Fibroblast of skin of abdomen (primary cell): Measurements from ENCODE around the gene SPIRE1.
"Not testable (repeated sequence)": the region's sequence is repeated elsewhere in the genome, so short reads cannot be mapped to it uniquely, and the experiment has no call there.

Experiments used
- DNase-seq: peaks from one replicate; pipeline ENCODE4 v3.0.0-alpha.2; 2013

The SPIRE1 gene

DNA sequence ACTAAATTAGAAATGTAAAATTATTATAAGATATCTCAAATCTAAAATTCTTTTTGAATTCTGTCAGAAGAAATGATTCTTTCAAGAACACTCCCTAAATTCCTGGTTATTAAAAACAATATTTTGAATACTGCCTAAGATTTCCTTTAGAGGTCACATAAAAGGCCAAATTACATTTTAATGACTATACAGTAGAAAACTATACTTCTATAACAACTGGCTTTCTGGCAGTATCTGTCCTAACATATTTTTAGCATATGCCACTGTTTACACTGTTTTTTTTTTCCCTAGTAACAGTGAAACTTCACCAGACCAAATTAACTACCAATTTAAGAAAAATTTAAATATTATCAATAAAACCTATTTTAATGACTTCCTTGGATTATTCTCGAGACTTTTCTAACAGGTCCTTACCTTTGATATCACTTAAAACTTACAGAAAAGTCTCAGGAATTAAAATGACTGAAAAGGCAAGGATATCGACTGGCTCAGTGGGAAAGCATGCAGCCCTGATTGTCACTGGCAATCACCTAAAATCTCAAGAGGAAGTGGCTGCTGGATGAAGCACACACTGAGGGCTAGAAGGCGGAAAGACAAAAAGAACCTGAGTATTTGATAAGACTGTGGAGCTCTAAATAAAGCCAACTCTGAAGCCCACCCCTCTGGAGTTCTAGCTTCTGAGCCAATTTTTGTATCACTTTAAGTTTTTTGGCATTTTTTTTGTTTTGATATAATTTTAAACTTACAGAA lies 59.6 kb downstream of the SPIRE1 start:
- DNase-seq, result peak; percentile 30

GRCh38 chr18:12597760-12598159 lies 60.1 kb downstream of the SPIRE1 start:
- peak; percentile 82 for DNase-seq

GRCh38 chr18:12595571-12596255 lies 62.2 kb downstream of the SPIRE1 start:
- no peak for DNase-seq

DNA sequence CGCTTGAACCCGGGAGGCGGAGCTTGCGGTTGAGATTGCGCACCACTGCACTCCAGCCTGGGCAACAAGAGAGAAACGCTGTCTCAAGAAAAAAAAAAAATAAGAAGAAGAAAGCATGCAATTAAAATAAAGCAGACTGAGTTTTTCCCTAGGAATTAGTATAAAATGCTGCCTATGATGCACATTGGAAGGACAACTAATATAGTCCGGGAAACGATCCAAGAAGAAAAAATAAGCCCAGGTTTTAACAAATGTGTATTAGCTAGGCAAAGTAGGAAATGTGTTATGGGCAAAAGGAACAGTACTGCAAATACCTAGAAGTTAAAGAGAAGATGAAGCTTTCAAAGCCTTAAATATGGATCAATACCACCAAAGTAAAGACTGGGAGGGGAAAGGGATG lies 64.0 kb downstream of the SPIRE1 start:
- DNase-seq, result peak; percentile 40

GRCh38 chr18:12592597-12593127 lies 65.2 kb downstream of the SPIRE1 start:
- DNase-seq, result no peak

DNA sequence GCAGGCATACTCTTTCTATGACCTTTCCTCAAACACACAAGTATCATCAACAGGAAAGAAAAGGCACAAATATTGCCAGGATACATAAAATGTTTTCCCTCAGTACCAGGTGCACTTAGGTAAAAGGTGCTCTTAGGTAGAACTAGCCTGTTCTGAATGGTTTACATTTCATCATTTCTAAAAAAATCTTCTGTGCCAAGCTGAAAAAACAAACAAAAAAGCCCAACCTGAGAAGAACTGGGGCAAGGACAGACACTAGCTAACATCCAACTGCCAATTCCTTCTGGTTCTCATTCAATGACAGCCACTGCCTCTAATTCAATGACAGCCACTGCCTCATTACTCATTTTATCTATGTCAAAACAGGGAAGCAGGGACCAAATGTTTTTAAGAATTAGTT lies 68.5 kb downstream of the SPIRE1 start:
- DNase-seq, result no peak

DNA sequence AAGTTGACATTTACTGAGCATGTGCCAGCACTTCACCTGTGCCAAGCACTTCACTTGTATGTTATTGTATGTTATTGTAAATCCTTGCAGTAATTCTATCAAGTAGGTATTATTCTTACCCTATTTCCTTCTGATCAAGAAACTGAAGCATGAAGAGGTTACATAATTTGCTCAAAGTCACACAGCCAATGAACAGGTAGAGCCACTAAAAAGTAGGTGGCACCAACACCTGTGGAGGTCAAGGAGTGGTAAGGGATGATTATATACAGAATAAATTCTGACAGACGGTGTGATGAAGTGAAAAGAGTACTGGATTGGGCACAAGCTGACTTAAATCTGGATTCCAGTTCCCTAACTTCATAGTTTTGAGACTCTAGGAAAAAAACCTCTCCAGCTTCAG lies 71.0 kb downstream of the SPIRE1 start:
- no peak for DNase-seq

GRCh38 chr18:12585218-12585617 lies 72.7 kb downstream of the SPIRE1 start:
- DNase-seq, result no peak

DNA sequence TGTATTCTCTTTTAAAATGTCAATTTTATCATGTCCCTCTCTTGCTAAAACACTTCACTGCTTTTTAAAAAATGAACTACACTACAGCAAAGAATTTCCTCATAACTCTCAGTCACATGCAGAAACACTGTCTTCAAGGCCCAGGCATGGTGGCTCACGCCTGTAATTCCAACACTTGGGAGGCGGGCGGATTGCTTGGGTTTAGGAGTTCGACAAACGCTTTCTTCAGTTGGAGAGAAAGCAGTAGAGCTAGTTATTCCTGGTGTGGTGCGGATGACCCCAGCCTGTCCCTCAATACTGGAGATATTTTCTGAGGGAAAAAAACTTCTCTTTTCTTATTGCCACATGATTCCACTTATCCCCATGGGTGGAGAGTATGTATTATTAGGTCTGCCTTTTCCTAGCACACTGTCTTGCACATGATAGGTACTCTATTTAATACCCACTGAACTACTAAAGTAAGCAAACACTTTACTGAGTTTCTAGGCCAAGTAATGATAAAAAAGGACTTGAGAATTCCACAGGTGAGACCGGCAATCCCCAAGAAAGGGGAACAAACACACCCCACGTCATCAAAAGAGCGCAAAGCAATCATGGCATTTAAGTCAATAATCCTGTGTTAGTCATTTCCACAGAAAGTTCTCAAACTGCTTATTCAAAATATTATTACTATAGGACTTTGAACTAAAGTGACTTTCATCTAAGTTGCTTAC lies 77.1 kb downstream of the SPIRE1 start:
- no peak for DNase-seq

GRCh38 chr18:12579775-12580174 lies 78.1 kb downstream of the SPIRE1 start:
- DNase-seq, result no peak

- DNase-seq, result no peak
Observed at GRCh38 chr18:12577848-12578247, 80.1 kb downstream of the SPIRE1 start.

GRCh38 chr18:12574494-12575185 lies 83.3 kb downstream of the SPIRE1 start:
- no peak for DNase-seq

- DNase-seq, result no peak
Observed at GRCh38 chr18:12571630-12572029, 86.3 kb downstream of the SPIRE1 start.

DNA sequence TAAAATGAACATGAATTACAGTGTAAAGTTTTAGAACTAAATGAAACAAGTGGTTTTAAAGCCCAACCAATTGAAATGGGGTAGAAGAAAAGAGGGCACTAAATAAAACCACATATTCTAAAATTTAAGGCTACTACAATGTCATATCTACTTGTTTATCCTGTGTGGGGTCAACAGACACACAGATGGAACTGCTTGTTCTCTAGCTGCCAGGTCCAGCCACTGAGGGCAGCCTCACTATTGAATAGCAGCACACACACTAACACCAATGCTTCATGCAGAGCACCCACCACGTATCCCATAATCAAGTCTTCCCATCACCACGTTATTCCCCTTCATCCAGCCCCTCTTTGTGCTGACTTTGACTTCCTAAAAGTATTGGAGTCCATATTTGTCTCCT lies 88.1 kb downstream of the SPIRE1 start:
- DNase-seq, result no peak

- no peak for DNase-seq
Observed at GRCh38 chr18:12567849-12568248, 90.1 kb downstream of the SPIRE1 start.

DNA sequence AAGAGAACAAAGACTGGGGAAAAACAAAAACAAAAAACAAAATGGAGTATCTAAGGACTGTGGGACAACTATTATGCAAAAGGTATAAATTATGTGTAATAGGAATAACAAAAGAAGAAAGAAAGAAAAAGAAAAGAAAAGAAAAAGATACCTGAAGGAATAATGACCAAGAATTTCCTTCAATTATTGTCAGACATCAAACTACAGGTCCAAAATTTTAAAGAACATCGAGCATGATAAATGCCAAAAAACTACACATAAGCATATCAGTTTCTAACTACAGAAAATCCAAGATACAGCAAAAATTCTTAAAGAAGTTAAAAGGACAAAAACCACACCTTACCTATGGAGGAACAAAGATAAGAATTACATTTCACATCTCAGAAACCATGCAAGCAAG lies 93.0 kb downstream of the SPIRE1 start:
- no peak for DNase-seq

GRCh38 chr18:12564378-12564777 lies 93.5 kb downstream of the SPIRE1 start:
- DNase-seq, result no peak

GRCh38 chr18:12560600-12560999 lies 97.3 kb downstream of the SPIRE1 start:
- DNase-seq, result not testable (repeated sequence)

- DNase-seq, result no peak
Observed at GRCh38 chr18:12559319-12559718, 98.6 kb downstream of the SPIRE1 start.

DNA sequence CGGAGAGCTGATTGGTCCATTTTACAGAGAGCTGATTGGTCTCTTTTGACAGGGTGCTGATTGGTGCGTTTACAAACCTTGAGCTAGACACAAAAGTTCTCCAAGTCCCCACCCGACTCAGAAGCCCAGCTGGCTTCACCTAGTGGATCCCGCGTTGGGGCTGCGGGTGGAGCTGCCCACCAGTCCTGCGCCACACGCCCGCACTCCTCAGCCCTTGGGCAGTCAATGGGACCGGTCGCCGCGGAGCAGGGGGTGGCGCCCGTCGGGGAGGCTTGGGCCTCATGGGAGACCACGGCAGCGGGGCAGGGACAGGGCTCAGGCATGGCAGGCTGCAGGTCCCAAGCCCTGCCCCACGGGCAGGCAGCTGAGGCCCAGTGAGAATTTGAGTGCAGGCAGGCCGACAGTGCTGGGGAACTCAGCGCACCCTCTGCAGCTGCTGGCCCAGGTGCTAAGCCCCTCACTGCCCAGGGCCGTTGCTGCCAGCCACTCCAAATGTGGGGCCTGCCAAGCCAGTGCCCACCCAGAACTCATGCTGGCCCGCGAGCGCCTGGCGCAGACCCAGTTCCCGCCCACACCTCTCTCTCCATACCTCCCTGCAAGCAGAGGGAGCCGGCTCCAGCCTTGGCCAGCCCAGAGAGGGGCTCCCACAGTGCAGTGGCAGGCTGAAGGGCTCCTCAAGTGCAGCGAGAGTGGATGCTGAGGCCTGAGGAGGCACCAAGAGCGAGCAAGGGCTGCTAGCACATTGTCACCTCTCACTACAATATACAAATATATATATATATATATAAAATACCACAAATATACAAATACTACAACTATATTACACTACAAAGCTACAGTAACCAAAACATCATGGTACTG lies 100.7 kb downstream of the SPIRE1 start:
- no peak for DNase-seq

GRCh38 chr18:12554796-12555388 lies 103.0 kb downstream of the SPIRE1 start:
- DNase-seq, result no peak
